Activated CD4-positive, CD25-positive, alpha-beta regulatory T cell treated with anti-CD3 and anti-CD28 coated beads, Interleukin-2, amount 50 U/mL, for 24 hours (primary cell): ENCODE data around the gene ARHGAP42.
"Not testable (repeated sequence)": the region's sequence is repeated elsewhere in the genome, so short reads cannot be mapped to it uniquely, and the experiment has no call there.

Experiments used
- ATAC-seq, 2 donors: fragments of 150-1000 bp; cut with Tn5 transposase; one replicate each; pipeline ENCODE4 v1.10.0; 2021; ENCODE audit warnings: mild to moderate bottlenecking in 1 of 2, moderate library complexity in 1 of 2

The ARHGAP42 gene

GRCh38 chr11:100882957-100883356 is 195.9 kb downstream of the ARHGAP42 start:
- no peak for ATAC-seq

GRCh38 chr11:100883830-100884229 is 196.7 kb downstream of the ARHGAP42 start:
- ATAC-seq = no peak

- ATAC-seq = no peak
These were observed 200.6 kb downstream of the ARHGAP42 start for GRCh38 chr11:100887659-100888058.

GRCh38 chr11:100888836-100889235 is 201.7 kb downstream of the ARHGAP42 start:
- no peak for ATAC-seq

GRCh38 chr11:100889758-100890157 is 202.7 kb downstream of the ARHGAP42 start:
- ATAC-seq = no peak

GRCh38 chr11:100890789-100891188 is 203.7 kb downstream of the ARHGAP42 start:
- no peak for ATAC-seq

GRCh38 chr11:100892886-100893285 is 205.8 kb downstream of the ARHGAP42 start:
- no peak for ATAC-seq

GRCh38 chr11:100895449-100895848 is 208.4 kb downstream of the ARHGAP42 start:
- ATAC-seq = no peak

- not testable (repeated sequence) for ATAC-seq
These were observed 208.9 kb downstream of the ARHGAP42 start for GRCh38 chr11:100895976-100896375.

GRCh38 chr11:100901471-100901870 is 214.4 kb downstream of the ARHGAP42 start:
- not testable (repeated sequence) for ATAC-seq

GRCh38 chr11:100902454-100903141 is 215.5 kb downstream of the ARHGAP42 start:
- ATAC-seq = no peak

GRCh38 chr11:100903284-100903683 is 216.2 kb downstream of the ARHGAP42 start:
- no peak for ATAC-seq

GRCh38 chr11:100905684-100906083 is 218.6 kb downstream of the ARHGAP42 start:
- no peak for ATAC-seq

GRCh38 chr11:100908746-100909145 is 221.7 kb downstream of the ARHGAP42 start:
- no peak for ATAC-seq

- ATAC-seq = no peak
These were observed 223.7 kb downstream of the ARHGAP42 start for GRCh38 chr11:100910808-100911207.

- ATAC-seq = no peak
These were observed 227.5 kb downstream of the ARHGAP42 start for GRCh38 chr11:100914415-100915110.

GRCh38 chr11:100918551-100919500 is 231.7 kb downstream of the ARHGAP42 start:
- ATAC-seq = no peak

- ATAC-seq = no peak
These were observed 233.5 kb downstream of the ARHGAP42 start for GRCh38 chr11:100920593-100920992.

- ATAC-seq = no peak
These were observed 235.0 kb downstream of the ARHGAP42 start for GRCh38 chr11:100922121-100922520.

- ATAC-seq = no peak
These were observed 236.5 kb downstream of the ARHGAP42 start for GRCh38 chr11:100923555-100923954.

- ATAC-seq = no peak
These were observed 238.8 kb downstream of the ARHGAP42 start for GRCh38 chr11:100925935-100926334.

- ATAC-seq = no peak
These were observed 240.5 kb downstream of the ARHGAP42 start for GRCh38 chr11:100927579-100927978.

- no peak for ATAC-seq
These were observed 241.3 kb downstream of the ARHGAP42 start for GRCh38 chr11:100928426-100928825.
